ENCODE data around the gene GLRX5.
A peak's percentile ranks its signal among the peaks of the same experiment; 100 is the strongest.

GLRX5 gene

DNA sequence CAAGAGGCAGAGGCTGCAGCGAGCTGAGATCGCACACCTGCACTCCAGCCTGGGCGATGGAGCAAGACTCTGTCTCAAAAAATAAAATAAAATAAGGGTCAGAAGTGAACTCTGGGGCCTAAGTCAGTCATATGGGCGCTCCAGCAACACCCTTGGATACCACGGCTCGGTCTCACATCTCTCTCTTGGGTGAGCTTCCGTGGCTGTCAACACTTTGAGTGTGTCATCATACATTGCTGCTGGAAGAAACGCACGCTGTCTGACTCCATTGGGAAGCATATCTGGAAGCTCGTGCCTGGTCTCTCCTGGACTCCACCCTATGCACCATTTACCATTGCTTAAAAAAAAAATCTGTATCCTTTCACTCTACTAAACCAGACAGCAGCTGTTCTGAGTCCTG lies 20.2 kb downstream of the GLRX5 start:
- no peaks in the 10 kb centered on the region for H3K9me3 ChIP-seq (ENCODE audit: control insufficient read depth, low read length)
- no peaks in the 10 kb centered on the region for H3K4me1 ChIP-seq
- no peaks in the 10 kb centered on the region for H3K27me3 ChIP-seq (ENCODE audit: control insufficient read depth, insufficient read depth, low read length)
- no peak overlapping the region for H3K4me2 ChIP-seq (ENCODE audit: low read length)
- no peak overlapping the region for H3K4me3 ChIP-seq (ENCODE audit: low read depth, low read length)
- TF ChIP-seq, protein P1, sequence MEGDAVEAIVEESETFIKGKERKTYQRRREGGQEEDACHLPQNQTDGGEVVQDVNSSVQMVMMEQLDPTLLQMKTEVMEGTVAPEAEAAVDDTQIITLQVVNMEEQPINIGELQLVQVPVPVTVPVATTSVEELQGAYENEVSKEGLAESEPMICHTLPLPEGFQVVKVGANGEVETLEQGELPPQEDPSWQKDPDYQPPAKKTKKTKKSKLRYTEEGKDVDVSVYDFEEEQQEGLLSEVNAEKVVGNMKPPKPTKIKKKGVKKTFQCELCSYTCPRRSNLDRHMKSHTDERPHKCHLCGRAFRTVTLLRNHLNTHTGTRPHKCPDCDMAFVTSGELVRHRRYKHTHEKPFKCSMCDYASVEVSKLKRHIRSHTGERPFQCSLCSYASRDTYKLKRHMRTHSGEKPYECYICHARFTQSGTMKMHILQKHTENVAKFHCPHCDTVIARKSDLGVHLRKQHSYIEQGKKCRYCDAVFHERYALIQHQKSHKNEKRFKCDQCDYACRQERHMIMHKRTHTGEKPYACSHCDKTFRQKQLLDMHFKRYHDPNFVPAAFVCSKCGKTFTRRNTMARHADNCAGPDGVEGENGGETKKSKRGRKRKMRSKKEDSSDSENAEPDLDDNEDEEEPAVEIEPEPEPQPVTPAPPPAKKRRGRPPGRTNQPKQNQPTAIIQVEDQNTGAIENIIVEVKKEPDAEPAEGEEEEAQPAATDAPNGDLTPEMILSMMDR (IDR thresholded peaks at IDR 0.05): no peak
- H2AFZ ChIP-seq: no peak overlapping the region
- no peaks in the 10 kb centered on the region for H3K79me2 ChIP-seq
- H3K9ac ChIP-seq: no peak overlapping the region
- H3K36me3 ChIP-seq (ENCODE audit: control insufficient read depth, insufficient read depth, low read length): no peaks in the 10 kb centered on the region
- H3K27ac ChIP-seq: no peak overlapping the region

DNA sequence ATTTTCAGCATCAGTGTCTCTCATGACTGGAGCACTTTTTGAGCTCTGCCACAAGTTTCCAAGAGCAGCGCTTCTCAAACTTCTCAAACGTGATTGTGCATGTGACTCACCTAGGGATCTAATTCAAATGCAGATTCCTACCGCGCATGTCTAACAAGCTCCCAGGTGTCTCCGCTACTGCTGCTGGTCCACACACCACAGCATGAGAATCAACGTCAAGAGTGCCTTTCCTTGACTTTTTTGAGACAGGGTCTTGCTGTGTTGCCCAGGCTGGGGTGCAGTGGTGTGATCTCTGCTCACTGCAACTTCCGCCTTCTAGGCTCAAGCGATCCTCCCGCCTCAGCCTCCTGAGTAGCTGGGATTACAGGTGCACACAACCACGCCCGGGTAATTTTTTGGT lies 22.4 kb downstream of the GLRX5 start:
- TF ChIP-seq, protein P1 (IDR thresholded peaks at IDR 0.05): no peak
- H3K4me1 ChIP-seq: no peaks in the 10 kb centered on the region
- H3K27ac ChIP-seq: no peak overlapping the region
- no peak overlapping the region for H2AFZ ChIP-seq
- no peaks in the 10 kb centered on the region for H3K79me2 ChIP-seq
- no peaks in the 10 kb centered on the region for H3K36me3 ChIP-seq (ENCODE audit: control insufficient read depth, insufficient read depth, low read length)
- H3K9ac ChIP-seq: no peak overlapping the region
- H3K9me3 ChIP-seq (ENCODE audit: control insufficient read depth, low read length): no peaks in the 10 kb centered on the region
- no peak overlapping the region for H3K4me2 ChIP-seq (ENCODE audit: low read length)
- H3K4me3 ChIP-seq (ENCODE audit: low read depth, low read length): no peak overlapping the region
- H3K27me3 ChIP-seq (ENCODE audit: control insufficient read depth, insufficient read depth, low read length): no peaks in the 10 kb centered on the region

DNA sequence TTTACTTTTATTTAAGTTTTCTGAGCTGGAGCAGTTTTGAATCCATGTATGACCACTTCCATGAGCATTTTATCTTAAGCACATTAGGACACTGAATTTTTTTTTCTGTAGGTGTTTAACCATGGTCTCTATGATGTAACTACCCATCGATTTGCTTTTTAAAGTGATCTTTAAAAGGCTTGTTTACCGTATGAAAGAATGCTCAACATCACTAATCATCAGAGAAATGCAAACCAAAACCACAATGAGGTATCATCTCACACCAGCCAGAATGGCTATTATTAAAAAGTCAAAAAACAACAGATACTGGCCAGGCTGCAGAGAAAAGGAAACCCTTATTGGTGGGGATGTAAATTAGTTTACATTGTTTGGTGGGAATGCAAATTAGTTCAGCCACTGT lies 23.0 kb downstream of the GLRX5 start:
- no peaks in the 10 kb centered on the region for H3K27me3 ChIP-seq (ENCODE audit: control insufficient read depth, insufficient read depth, low read length)
- no peak overlapping the region for H3K9ac ChIP-seq
- TF ChIP-seq, protein P1 (IDR thresholded peaks at IDR 0.05): no peak

DNA sequence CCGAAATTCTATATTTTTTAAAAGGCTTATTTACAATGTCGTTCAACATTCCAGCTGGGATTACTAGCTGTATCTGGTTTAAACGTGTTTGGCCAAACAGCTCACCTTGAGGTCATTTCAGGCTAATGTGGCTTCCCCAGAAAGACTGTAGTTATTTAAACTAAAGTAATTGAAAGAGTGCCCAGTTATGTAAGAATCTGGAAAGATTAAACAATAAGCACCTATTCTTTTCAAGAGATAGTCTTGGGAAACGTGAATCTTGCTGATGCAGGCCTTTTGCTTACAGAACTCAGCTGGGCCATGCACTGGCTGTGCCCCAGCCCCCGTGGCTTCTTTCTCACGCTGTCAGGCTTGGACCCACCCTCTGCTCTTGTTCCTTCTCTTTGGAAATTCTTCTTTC lies 24.4 kb downstream of the GLRX5 start:
- H3K79me2 ChIP-seq: no peaks in the 10 kb centered on the region
- TF ChIP-seq, protein P1 (IDR thresholded peaks at IDR 0.05): no peak
- H3K36me3 ChIP-seq (ENCODE audit: control insufficient read depth, insufficient read depth, low read length): no peaks in the 10 kb centered on the region

More for the DNA sequence above, 23.0 kb downstream of the GLRX5 start:
- Histone ChIP-seq H3K27ac (no peak overlapping the region), H3K9me3 (ENCODE audit: control insufficient read depth, low read length) (no peaks in the 10 kb centered on the region), H3K4me1 (no peaks in the 10 kb centered on the region), H2AFZ (no peak overlapping the region), H3K36me3 (ENCODE audit: control insufficient read depth, insufficient read depth, low read length) (no peaks in the 10 kb centered on the region), H3K4me3 (ENCODE audit: low read depth, low read length) (no peak overlapping the region), H3K79me2 (no peaks in the 10 kb centered on the region), H3K4me2 (ENCODE audit: low read length) (no peak overlapping the region)

DNA sequence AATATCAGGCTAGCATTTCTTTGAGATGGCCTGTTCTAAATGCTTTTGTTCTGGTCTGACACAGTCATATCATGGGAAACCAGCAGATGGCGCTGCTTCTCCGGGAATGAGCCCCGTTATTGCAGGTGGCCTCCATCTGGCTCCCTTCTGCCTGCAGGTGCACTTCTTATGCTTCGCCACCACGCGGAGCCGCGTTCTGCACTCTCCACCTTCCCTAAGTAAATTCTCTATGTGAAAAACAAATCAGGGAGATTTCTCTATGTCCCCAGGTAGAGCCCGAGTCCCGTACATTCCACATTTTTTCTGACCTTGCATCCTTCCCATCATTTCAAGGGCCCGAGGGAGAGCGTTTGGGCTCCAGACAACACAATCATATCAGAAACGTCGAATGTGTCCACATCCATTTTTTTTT lies 26.2 kb downstream of the GLRX5 start:
- Histone ChIP-seq H3K27ac (no peak overlapping the region), H3K27me3 (ENCODE audit: control insufficient read depth, insufficient read depth, low read length) (no peaks in the 10 kb centered on the region), H3K4me2 (ENCODE audit: low read length) (no peak overlapping the region), H3K36me3 (ENCODE audit: control insufficient read depth, insufficient read depth, low read length) (no peaks in the 10 kb centered on the region), H3K9ac (no peak overlapping the region), H3K79me2 (no peaks in the 10 kb centered on the region), H2AFZ (peak overlapping the region; percentile 73), H3K9me3 (ENCODE audit: control insufficient read depth, low read length) (no peaks in the 10 kb centered on the region), H3K4me3 (ENCODE audit: low read depth, low read length) (no peak overlapping the region), H3K4me1 (no peaks in the 10 kb centered on the region)
- TF ChIP-seq, protein P1 (IDR thresholded peaks at IDR 0.05): peak; percentile 99

More for the DNA sequence above, 24.4 kb downstream of the GLRX5 start:
- Histone ChIP-seq H2AFZ (peak overlapping the region; percentile 67), H3K9ac (no peak overlapping the region), H3K4me2 (ENCODE audit: low read length) (no peak overlapping the region), H3K27me3 (ENCODE audit: control insufficient read depth, insufficient read depth, low read length) (no peaks in the 10 kb centered on the region), H3K4me3 (ENCODE audit: low read depth, low read length) (no peak overlapping the region), H3K4me1 (no peaks in the 10 kb centered on the region), H3K9me3 (ENCODE audit: control insufficient read depth, low read length) (no peaks in the 10 kb centered on the region), H3K27ac (no peak overlapping the region)

Measured in parathyroid adenoma (tissue), 2 donors.